HEK293 (cell line): ENCODE measurements around the gene ATP8A2.

Experiments
- CTCF ChIA-PET: fragments of 350-600 bp; formaldehyde crosslinking; extraction: SDS; loops from one replicate; lab custom pipeline; 2021; ENCODE audit warnings: antibody characterized with exemption; lab: Yijun Ruan, JAX
- POLR2A ChIA-PET: fragments of 300-600 bp; formaldehyde crosslinking; extraction: SDS; loops from one replicate; lab custom pipeline; 2020; ENCODE audit warnings: antibody characterized with exemption, inconsistent platforms; lab: Yijun Ruan, JAX
- H3K27ac ChIP-seq: fragments of 200-500 bp; sonication (Bioruptor generic); 2 replicates; pipeline ENCODE4 v1.5.1; 2014; ENCODE audit warnings: low read depth, low read length, control low read depth, inconsistent platforms; ENCODE audit errors: extremely low read depth
- H3K36me3 ChIP-seq, 2 experiments: fragments of 200-500 bp in 1 of 2; sonication (Bioruptor generic) in 1 of 2; 1 replicate in 1 of 2; 2 replicates in 1 of 2; pipeline ENCODE4 v1.5.1; 2014 to 2017; ENCODE audit warnings: inconsistent platforms in 2 of 2, low read length in 2 of 2; ENCODE audit not compliant: control insufficient read depth in 2 of 2, insufficient read depth in 1 of 2
- H3K4me1 ChIP-seq: fragments of 200-500 bp; sonication (Bioruptor generic); 2 replicates; pipeline ENCODE4 v1.5.1; 2014; ENCODE audit warnings: mild to moderate bottlenecking, low read length, inconsistent platforms; ENCODE audit not compliant: control insufficient read depth, insufficient read depth
- H3K4me3 ChIP-seq: 2 replicates; pipeline ENCODE4 v1.5.1; 2011; ENCODE audit warnings: low read depth, mild to moderate bottlenecking, control low read depth, low read length, moderate library complexity
- H3K9me3 ChIP-seq: fragments of 200-500 bp; sonication (Bioruptor generic); 2 replicates; pipeline ENCODE4 v1.5.1; 2014; ENCODE audit warnings: low read depth, low read length, inconsistent platforms; ENCODE audit not compliant: control insufficient read depth, insufficient read depth
- FEZF1 ChIP-seq: fragments of 450-650 bp; formaldehyde crosslinking; IDR thresholded peaks from 2 replicates; pipeline ENCODE4 v1.5.1; 2016; ENCODE audit warnings: missing biosample characterization, missing genetic modification characterization
- GLIS1 ChIP-seq: fragments of 450-650 bp; formaldehyde crosslinking; IDR thresholded peaks from 2 replicates; pipeline ENCODE4 v1.5.1; 2016; ENCODE audit warnings: missing biosample characterization, missing genetic modification characterization
- PRDM4 ChIP-seq: fragments of 450-650 bp; formaldehyde crosslinking; IDR thresholded peaks from 2 replicates; pipeline ENCODE4 v1.5.1; 2017; ENCODE audit warnings: missing biosample characterization, missing genetic modification characterization
- SETDB1 ChIP-seq: IDR thresholded peaks from one replicate; pipeline ENCODE4 v1.6.1; 2017; ENCODE audit warnings: mild to moderate bottlenecking, low read length, moderate library complexity, mixed read lengths; ENCODE audit not compliant: insufficient read length
- ZBTB20 ChIP-seq: fragments of 450-650 bp; formaldehyde crosslinking; IDR thresholded peaks from 2 replicates; pipeline ENCODE4 v1.5.1; 2016; ENCODE audit warnings: missing biosample characterization, missing genetic modification characterization
- ZIC2 ChIP-seq: fragments of 450-650 bp; formaldehyde crosslinking; IDR thresholded peaks from 2 replicates; pipeline ENCODE4 v1.5.1; 2016; ENCODE audit warnings: missing biosample characterization, missing genetic modification characterization
- ZNF157 ChIP-seq: fragments of 450-650 bp; formaldehyde crosslinking; IDR thresholded peaks from 2 replicates; pipeline ENCODE4 v1.5.1; 2016; ENCODE audit warnings: missing biosample characterization, missing genetic modification characterization
- ZNF23 ChIP-seq: fragments of 450-650 bp; formaldehyde crosslinking; IDR thresholded peaks from 2 replicates; pipeline ENCODE4 v1.5.1; 2016; ENCODE audit warnings: missing biosample characterization, missing genetic modification characterization, borderline replicate concordance
- ZNF311 ChIP-seq: fragments of 450-650 bp; formaldehyde crosslinking; IDR thresholded peaks from 2 replicates; pipeline ENCODE4 v1.5.1; 2017; ENCODE audit warnings: missing biosample characterization, missing genetic modification characterization, borderline replicate concordance
- ZNF426 ChIP-seq: fragments of 450-650 bp; formaldehyde crosslinking; IDR thresholded peaks from 2 replicates; pipeline ENCODE4 v1.5.1; 2017; ENCODE audit warnings: missing biosample characterization, missing genetic modification characterization, mild to moderate bottlenecking, inconsistent platforms, moderate library complexity
- ZNF549 ChIP-seq: fragments of 450-650 bp; IDR thresholded peaks from 2 replicates; pipeline ENCODE4 v1.5.1; 2018; ENCODE audit warnings: missing biosample characterization, missing genetic modification characterization, mild to moderate bottlenecking, inconsistent platforms, moderate library complexity
- ZNF555 ChIP-seq: fragments of 450-650 bp; formaldehyde crosslinking; conservative IDR thresholded peaks from 2 replicates; pipeline ENCODE4 v1.5.1; 2017; ENCODE audit warnings: missing biosample characterization, mild to moderate bottlenecking, missing genetic modification characterization, inconsistent platforms
- ZNF560 ChIP-seq: fragments of 450-650 bp; formaldehyde crosslinking; IDR thresholded peaks from 2 replicates; pipeline ENCODE4 v1.5.1; 2017; ENCODE audit warnings: missing biosample characterization, missing genetic modification characterization, borderline replicate concordance
- ZNF624 ChIP-seq: fragments of 450-650 bp; formaldehyde crosslinking; IDR thresholded peaks from 2 replicates; pipeline ENCODE4 v1.5.1; 2017; ENCODE audit warnings: missing biosample characterization, missing genetic modification characterization
- ZNF677 ChIP-seq: fragments of 450-650 bp; IDR thresholded peaks from 2 replicates; pipeline ENCODE4 v1.5.0; 2018; ENCODE audit warnings: missing biosample characterization, mild to moderate bottlenecking, missing genetic modification characterization, moderate library complexity
- ZNF707 ChIP-seq: fragments of 450-650 bp; formaldehyde crosslinking; IDR thresholded peaks from 2 replicates; pipeline ENCODE4 v1.5.1; 2016; ENCODE audit warnings: missing biosample characterization, missing genetic modification characterization
- ZNF747 ChIP-seq: fragments of 450-650 bp; formaldehyde crosslinking; IDR thresholded peaks from 2 replicates; pipeline ENCODE4 v1.5.1; 2016; ENCODE audit warnings: missing biosample characterization, missing genetic modification characterization
- ZNF830 ChIP-seq: fragments of 450-650 bp; IDR thresholded peaks from 2 replicates; pipeline ENCODE4 v1.5.0; 2018; ENCODE audit warnings: missing biosample characterization, missing genetic modification characterization, low read depth, mild to moderate bottlenecking, moderate library complexity
- ZXDB ChIP-seq: fragments of 450-650 bp; formaldehyde crosslinking; IDR thresholded peaks from 2 replicates; pipeline ENCODE4 v1.5.1; 2016; ENCODE audit warnings: missing biosample characterization, missing genetic modification characterization
- TF ChIP-seq, protein P1 (sequence below): fragments of 450-650 bp; formaldehyde crosslinking; IDR thresholded peaks from 2 replicates; pipeline ENCODE4 v1.5.1; 2016; ENCODE audit warnings: missing biosample characterization, missing genetic modification characterization
- TF ChIP-seq, protein P2 (sequence below): fragments of 450-650 bp; formaldehyde crosslinking; IDR thresholded peaks from 2 replicates; pipeline ENCODE4 v1.5.1; 2016; ENCODE audit warnings: missing biosample characterization, missing genetic modification characterization

ATP8A2 gene

DNA sequence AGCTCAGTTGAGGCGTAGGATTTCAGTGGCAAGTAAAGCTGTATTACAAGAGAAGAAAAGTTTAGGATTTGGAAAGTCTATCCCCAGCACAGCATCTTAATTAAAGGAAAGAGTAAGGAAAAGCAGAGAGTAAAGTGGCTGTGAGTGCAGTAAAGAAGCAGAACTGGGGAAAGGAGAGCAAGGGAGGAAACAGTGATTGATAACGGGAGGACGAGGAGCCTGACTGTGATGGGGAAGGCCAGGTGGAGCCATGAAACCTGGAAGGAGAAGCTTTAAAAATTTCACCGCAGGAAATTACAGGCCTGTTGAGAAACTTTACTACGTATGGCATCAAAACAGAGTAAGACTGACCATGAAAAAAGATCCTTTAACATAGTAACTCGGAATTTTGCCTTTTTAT, 504.5 kb downstream of the ATP8A2 start:
- TF ChIP-seq ZNF426 (tag by site-specific recombination) (no peak), ZNF311 (tag by site-specific recombination) (no peak), SETDB1 (no peak), ZNF830 (no peak)
- TF ChIP-seq, protein P1, sequence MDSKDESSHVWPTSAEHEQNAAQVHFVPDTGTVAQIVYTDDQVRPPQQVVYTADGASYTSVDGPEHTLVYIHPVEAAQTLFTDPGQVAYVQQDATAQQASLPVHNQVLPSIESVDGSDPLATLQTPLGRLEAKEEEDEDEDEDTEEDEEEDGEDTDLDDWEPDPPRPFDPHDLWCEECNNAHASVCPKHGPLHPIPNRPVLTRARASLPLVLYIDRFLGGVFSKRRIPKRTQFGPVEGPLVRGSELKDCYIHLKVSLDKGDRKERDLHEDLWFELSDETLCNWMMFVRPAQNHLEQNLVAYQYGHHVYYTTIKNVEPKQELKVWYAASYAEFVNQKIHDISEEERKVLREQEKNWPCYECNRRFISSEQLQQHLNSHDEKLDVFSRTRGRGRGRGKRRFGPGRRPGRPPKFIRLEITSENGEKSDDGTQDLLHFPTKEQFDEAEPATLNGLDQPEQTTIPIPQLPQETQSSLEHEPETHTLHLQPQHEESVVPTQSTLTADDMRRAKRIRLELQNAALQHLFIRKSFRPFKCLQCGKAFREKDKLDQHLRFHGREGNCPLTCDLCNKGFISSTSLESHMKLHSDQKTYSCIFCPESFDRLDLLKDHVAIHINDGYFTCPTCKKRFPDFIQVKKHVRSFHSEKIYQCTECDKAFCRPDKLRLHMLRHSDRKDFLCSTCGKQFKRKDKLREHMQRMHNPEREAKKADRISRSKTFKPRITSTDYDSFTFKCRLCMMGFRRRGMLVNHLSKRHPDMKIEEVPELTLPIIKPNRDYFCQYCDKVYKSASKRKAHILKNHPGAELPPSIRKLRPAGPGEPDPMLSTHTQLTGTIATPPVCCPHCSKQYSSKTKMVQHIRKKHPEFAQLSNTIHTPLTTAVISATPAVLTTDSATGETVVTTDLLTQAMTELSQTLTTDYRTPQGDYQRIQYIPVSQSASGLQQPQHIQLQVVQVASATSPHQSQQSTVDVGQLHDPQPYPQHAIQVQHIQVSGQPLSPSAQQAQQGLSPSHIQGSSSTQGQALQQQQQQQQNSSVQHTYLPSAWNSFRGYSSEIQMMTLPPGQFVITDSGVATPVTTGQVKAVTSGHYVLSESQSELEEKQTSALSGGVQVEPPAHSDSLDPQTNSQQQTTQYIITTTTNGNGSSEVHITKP (tag by site-specific recombination) = no peak
- Histone ChIP-seq H3K27ac (no peak overlapping the region), H3K4me3 (no peak overlapping the region), H3K4me1 (no peaks in the 10 kb centered on the region), H3K9me3 (no peaks in the 10 kb centered on the region), H3K36me3 (no peaks in the 10 kb centered on the region)
- ChIA-PET POLR2A (no interaction called here), CTCF (no interaction called here)

DNA sequence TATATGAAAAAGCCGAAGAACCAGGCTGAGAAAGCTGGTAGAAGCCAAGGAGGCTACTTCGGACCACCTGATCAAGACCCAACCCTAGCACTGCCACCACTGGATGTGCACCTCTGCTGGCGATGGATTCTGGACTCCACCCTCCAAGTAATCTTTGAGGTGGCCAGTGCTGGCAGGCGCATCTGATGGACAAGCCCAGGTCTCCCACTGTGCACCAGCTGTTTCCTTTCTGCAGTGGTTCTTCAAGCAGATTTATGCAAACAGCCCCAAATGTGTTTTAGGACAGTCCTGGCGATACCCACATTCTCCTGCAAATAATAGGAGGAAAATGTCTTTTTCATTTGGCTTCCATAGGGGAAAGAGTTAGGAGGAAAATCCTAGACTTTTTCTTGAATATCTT, 507.7 kb downstream of the ATP8A2 start:
- Histone ChIP-seq H3K4me3 (no peak overlapping the region), H3K36me3 (no peaks in the 10 kb centered on the region), H3K9me3 (no peaks in the 10 kb centered on the region), H3K4me1 (0 out of 2 replicates have a peak, but pooled peaks cover 3% of the 10 kb centered on the region), H3K27ac (no peak overlapping the region)
- ChIA-PET CTCF (no interaction called here), POLR2A (no interaction called here)
- TF ChIP-seq GLIS1 (tag by site-specific recombination) (no peak), ZNF549 (tag by site-specific recombination) (no peak), ZXDB (tag by site-specific recombination) (no peak), ZNF555 (tag by site-specific recombination) (no peak), ZBTB20 (tag by site-specific recombination) (no peak), ZNF23 (no peak), ZNF560 (tag by site-specific recombination) (no peak), ZNF707 (no peak), ZIC2 (no peak), ZNF157 (no peak), ZNF677 (tag by site-specific recombination) (no peak), PRDM4 (tag by site-specific recombination) (no peak), ZNF747 (no peak), ZNF624 (tag by site-specific recombination) (no peak), FEZF1 (tag by site-specific recombination) (no peak)
- TF ChIP-seq, protein P2, sequence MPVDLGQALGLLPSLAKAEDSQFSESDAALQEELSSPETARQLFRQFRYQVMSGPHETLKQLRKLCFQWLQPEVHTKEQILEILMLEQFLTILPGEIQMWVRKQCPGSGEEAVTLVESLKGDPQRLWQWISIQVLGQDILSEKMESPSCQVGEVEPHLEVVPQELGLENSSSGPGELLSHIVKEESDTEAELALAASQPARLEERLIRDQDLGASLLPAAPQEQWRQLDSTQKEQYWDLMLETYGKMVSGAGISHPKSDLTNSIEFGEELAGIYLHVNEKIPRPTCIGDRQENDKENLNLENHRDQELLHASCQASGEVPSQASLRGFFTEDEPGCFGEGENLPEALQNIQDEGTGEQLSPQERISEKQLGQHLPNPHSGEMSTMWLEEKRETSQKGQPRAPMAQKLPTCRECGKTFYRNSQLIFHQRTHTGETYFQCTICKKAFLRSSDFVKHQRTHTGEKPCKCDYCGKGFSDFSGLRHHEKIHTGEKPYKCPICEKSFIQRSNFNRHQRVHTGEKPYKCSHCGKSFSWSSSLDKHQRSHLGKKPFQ = no peak
